PC-3 (cell line): ENCODE results near the gene TMIGD1. TPM values are rescaled to one million over a fixed set of nuclear protein-coding genes. Genes with fewer than 3 reads are reported as not detected.

Source experiments
- ATAC-seq: fragments of 200-7000 bp; cut with Tn5 transposase; 2 replicates; pipeline ENCODE4 v1.9.1; 2020; ENCODE audit warnings: mild to moderate bottlenecking, moderate library complexity
- BruUV-seq: library from RNA; stranded (reverse); fragments of 400-500 nt; replicated peaks from 2 replicates; lab custom pipeline; 2021; lab: Mats Ljungman, UMichigan
- CTCF ChIA-PET: fragments of 300-600 bp; sonication (Branson Sonifier 250); formaldehyde crosslinking; loops from one replicate; lab custom pipeline; 2022; ENCODE audit warnings: antibody characterized with exemption; lab: Charles Lee
- POLR2A ChIA-PET: fragments of 300-600 bp; sonication (Branson Sonifier 250); formaldehyde crosslinking; loops from one replicate; lab custom pipeline; 2022; ENCODE audit warnings: antibody characterized with exemption; ENCODE audit not compliant: unreplicated experiment; lab: Charles Lee
- DNase-seq: peaks from one replicate; pipeline ENCODE4 v3.0.0-alpha.2; 2015
- H2AFZ ChIP-seq: fragments of 300-600 bp; sonication (generic); 2 replicates; pipeline ENCODE4 v1.6.0; 2016; ENCODE audit warnings: antibody characterized with exemption, low read length
- H3F3A ChIP-seq: fragments of 300-600 bp; sonication (generic); one replicate; pipeline ENCODE4 v1.6.0; 2017; ENCODE audit warnings: antibody characterized with exemption, low read length, control low read depth, mild to moderate bottlenecking; ENCODE audit not compliant: unreplicated experiment
- H3K27ac ChIP-seq: fragments of 300-600 bp; sonication (generic); 2 replicates; pipeline ENCODE4 v1.5.1; 2016; ENCODE audit warnings: mild to moderate bottlenecking, low read length
- H3K27me3 ChIP-seq: fragments of 300-600 bp; sonication (generic); 2 replicates; pipeline ENCODE4 v1.6.1; 2016; ENCODE audit warnings: low read length, mixed read lengths
- H3K36me3 ChIP-seq: fragments of 300-600 bp; sonication (generic); 2 replicates; pipeline ENCODE4 v1.6.1; 2016; ENCODE audit warnings: low read depth, mixed run types, low read length, mixed read lengths
- H3K4me1 ChIP-seq: fragments of 300-600 bp; sonication (generic); 2 replicates; pipeline ENCODE4 v1.5.1; 2016; ENCODE audit warnings: low read length; ENCODE audit not compliant: insufficient read depth
- H3K4me2 ChIP-seq: fragments of 300-600 bp; sonication (generic); 2 replicates; pipeline ENCODE4 v1.6.0; 2016; ENCODE audit warnings: low read length
- H3K4me3 ChIP-seq: fragments of 300-600 bp; sonication (generic); 2 replicates; pipeline ENCODE4 v1.5.1; 2016; ENCODE audit warnings: mild to moderate bottlenecking, low read length, mixed read lengths
- H3K79me2 ChIP-seq: fragments of 300-600 bp; sonication (generic); 2 replicates; pipeline ENCODE4 v1.6.1; 2017; ENCODE audit warnings: low read length, mixed read lengths
- H3K9ac ChIP-seq: fragments of 300-600 bp; sonication (generic); 2 replicates; pipeline ENCODE4 v1.6.0; 2016; ENCODE audit warnings: mild to moderate bottlenecking, low read length
- H3K9me2 ChIP-seq: fragments of 300-600 bp; sonication (generic); replicated peaks from 2 replicates; pipeline ENCODE4 v1.6.1; 2016; ENCODE audit warnings: mixed run types, low read length, mixed read lengths
- H3K9me3 ChIP-seq: fragments of 300-600 bp; sonication (generic); 2 replicates; pipeline ENCODE4 v1.6.1; 2016; ENCODE audit warnings: low read length, mixed read lengths
- H4K20me1 ChIP-seq: fragments of 300-600 bp; sonication (generic); 2 replicates; pipeline ENCODE4 v1.6.1; 2016; ENCODE audit warnings: low read length, mixed read lengths
- CTCF ChIP-seq: fragments of 300-600 bp; sonication (generic); conservative IDR thresholded peaks from 2 replicates; pipeline ENCODE4 v1.5.1; 2017; ENCODE audit warnings: antibody characterized with exemption, low read depth, mild to moderate bottlenecking, low read length
- EZH2 ChIP-seq: fragments of 300-600 bp; sonication (generic); IDR thresholded peaks from one replicate; pipeline ENCODE4 v1.6.1; 2017; ENCODE audit warnings: antibody characterized with exemption, mild to moderate bottlenecking, low read length; ENCODE audit not compliant: unreplicated experiment
- EZH2phosphoT487 ChIP-seq: fragments of 300-600 bp; sonication (generic); IDR thresholded peaks from 2 replicates; pipeline ENCODE4 v1.6.1; 2018; ENCODE audit warnings: mild to moderate bottlenecking, antibody characterized with exemption, low read length, borderline replicate concordance
- intact Hi-C: fragments of 100-400 bp; cut with micrococcal nuclease; formaldehyde crosslinking; loops from 2 replicates; pipeline ENCODE4 v1.9.0; 2023
- total RNA-seq: library from RNA; depleted of rRNA; stranded (reverse); fragments of >200 nt; gene quantifications from 2 replicates; pipeline ENCODE4 v1.2.3, GENCODE V29; 2014

TMIGD1 gene
- total RNA-seq, 1 experiment from 2014 or later = not detected

DNA sequence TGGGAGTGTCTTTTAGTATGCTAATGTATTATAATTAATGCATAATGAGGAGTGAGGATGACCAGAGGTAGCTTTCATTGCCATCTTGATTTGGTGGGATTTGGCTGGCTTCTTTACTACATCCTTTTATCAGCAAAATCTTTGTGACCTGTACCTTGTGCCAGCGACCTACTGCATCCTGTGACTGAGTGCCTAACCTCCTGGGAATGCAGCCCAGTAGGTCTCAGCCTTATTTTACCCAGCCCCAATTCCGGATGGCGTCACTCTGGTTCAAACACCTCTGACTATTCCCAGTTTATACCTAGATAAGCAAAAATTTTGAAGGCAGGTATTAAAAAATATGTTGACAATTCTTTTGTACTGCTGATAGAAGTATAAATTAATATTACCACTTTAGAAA, 31.6 kb downstream of the TMIGD1 start:
- H3K27ac ChIP-seq = no peak overlapping the region
- DNase-seq = no peak
- no peak overlapping the region for H3K4me3 ChIP-seq
- no peak overlapping the region for H3K9ac ChIP-seq
- POLR2A ChIA-PET = no interaction called here
- no peak for ATAC-seq
- no peak overlapping the region for H2AFZ ChIP-seq
- H3K4me1 ChIP-seq = no peaks in the 10 kb centered on the region
- no peaks in the 10 kb centered on the region for H3K27me3 ChIP-seq
- CTCF ChIA-PET = no interaction called here
- H3K4me2 ChIP-seq = no peak overlapping the region
- H3K9me3 ChIP-seq = no peaks in the 10 kb centered on the region
- intact Hi-C loops = no loop called here
- H3K36me3 ChIP-seq = no peaks in the 10 kb centered on the region
- no TSS peak for BruUV-seq
- H4K20me1 ChIP-seq = no peaks in the 10 kb centered on the region
- no peaks in the 10 kb centered on the region for H3K9me2 ChIP-seq
- H3K79me2 ChIP-seq = no peaks in the 10 kb centered on the region
- no peak for TF ChIP-seq EZH2phosphoT487
- no peak for TF ChIP-seq EZH2
- no peak for TF ChIP-seq CTCF
- no peaks in the 10 kb centered on the region for H3F3A ChIP-seq

- CTCF ChIA-PET = no interaction called here
- no peaks in the 10 kb centered on the region for H3K36me3 ChIP-seq
- no peaks in the 10 kb centered on the region for H3K79me2 ChIP-seq
- H3F3A ChIP-seq = no peaks in the 10 kb centered on the region
- no peaks in the 10 kb centered on the region for H3K9me3 ChIP-seq
- no peak overlapping the region for H3K4me2 ChIP-seq
- H4K20me1 ChIP-seq = no peaks in the 10 kb centered on the region
- DNase-seq (no peak), ATAC-seq (no peak)
- H3K27ac ChIP-seq = no peak overlapping the region
- intact Hi-C loops = no loop called here
- no peak overlapping the region for H3K4me3 ChIP-seq
- no TSS peak for BruUV-seq
- no peaks in the 10 kb centered on the region for H3K4me1 ChIP-seq
- H3K9me2 ChIP-seq = no peaks in the 10 kb centered on the region
- no peak overlapping the region for H3K9ac ChIP-seq
- POLR2A ChIA-PET = no interaction called here
- TF ChIP-seq EZH2 (no peak), CTCF (no peak), EZH2phosphoT487 (no peak)
- no peak overlapping the region for H2AFZ ChIP-seq
- no peaks in the 10 kb centered on the region for H3K27me3 ChIP-seq
These were observed 33.0 kb downstream of the TMIGD1 start for GRCh38 chr17:30300818-30301217.

GRCh38 chr17:30299000-30299399, 34.9 kb downstream of the TMIGD1 start:
- ChIA-PET POLR2A (no interaction called here), CTCF (interaction anchor here (0.5 to 1.0 kb wide), 2 partner anchors 9 to 37 kb away, joined by 6 to 9 read pairs; no protein-coding TSS in a partner anchor)
- H3K27me3 ChIP-seq = no peaks in the 10 kb centered on the region
- no peaks in the 10 kb centered on the region for H3K36me3 ChIP-seq
- H3K4me1 ChIP-seq = no peaks in the 10 kb centered on the region
- peak; percentile 62 for TF ChIP-seq CTCF
- no peak for TF ChIP-seq EZH2
- TF ChIP-seq EZH2phosphoT487 = no peak
- H3K27ac ChIP-seq = no peak overlapping the region
- ATAC-seq (no peak), DNase-seq (peak; percentile 39)
- H3K4me2 ChIP-seq = no peak overlapping the region
- BruUV-seq = no TSS peak
- no peaks in the 10 kb centered on the region for H3K9me3 ChIP-seq
- H3K79me2 ChIP-seq = no peaks in the 10 kb centered on the region
- H3K4me3 ChIP-seq = no peak overlapping the region
- no peaks in the 10 kb centered on the region for H3K9me2 ChIP-seq
- no peak overlapping the region for H3K9ac ChIP-seq
- intact Hi-C loops = loop anchor here (1.0 kb wide), 1 partner anchor 37 kb away; no protein-coding TSS in a partner anchor
- no peaks in the 10 kb centered on the region for H4K20me1 ChIP-seq
- H2AFZ ChIP-seq = no peak overlapping the region
- no peaks in the 10 kb centered on the region for H3F3A ChIP-seq
